Fibroblast of lung (primary cell): Measurements from ENCODE around the gene IL10RB.

ENCODE experiments used
- CTCF ChIP-seq, 2 donors: IDR thresholded peaks in 1 of 2; conservative IDR thresholded peaks in 1 of 2; 1 replicate in 1 of 2; 2 replicates in 1 of 2; pipeline ENCODE4 v1.5.1; 2011 to 2012; ENCODE audit warnings: low read length in 2 of 2, control low read depth in 1 of 2, inconsistent platforms in 1 of 2, low read depth in 1 of 2, mild to moderate bottlenecking in 1 of 2
- EZH2 ChIP-seq: IDR thresholded peaks from 2 replicates; pipeline ENCODE4 v1.5.1; 2012; ENCODE audit warnings: low read length, control low read depth, mild to moderate bottlenecking; ENCODE audit errors: missing control alignments

- TF ChIP-seq CTCF (conservative IDR thresholded peaks at IDR 0.05 in 1 of 2, IDR thresholded peaks at IDR 0.05 in 1 of 2; ENCODE audit: low read depth in 1 of 2, low read length in 2 of 2) (no peak), EZH2 (no peak)
Measured at GRCh38 chr21:33270986-33271385, 4.8 kb downstream of the IL10RB start.
